ENCODE data around the gene FGF12.

GRCh38 chr3:192772240-192772894, 45.0 kb upstream of the FGF12 start:
- TF ChIP-seq ZFP30 (CRISPR knock-in tag; IDR thresholded peaks at IDR 0.05) (no peak), ZFP3 (CRISPR knock-in tag; IDR thresholded peaks at IDR 0.05) (no peak), ZNF8 (CRISPR knock-in tag; IDR thresholded peaks at IDR 0.05) (no peak), PATZ1 (CRISPR knock-in tag; IDR thresholded peaks at IDR 0.05; ENCODE audit: borderline replicate concordance) (no peak), BACH2 (CRISPR knock-in tag; IDR thresholded peaks at IDR 0.05; ENCODE audit: borderline replicate concordance) (no peak)
